ENCODE data around the gene SPON1. TPM values are rescaled to one million over a fixed set of nuclear protein-coding genes. Genes with fewer than 3 reads are reported as not detected.

SPON1 gene
- polyA plus RNA-seq, 2 of the 4 experiments (the other 2 are of a cell fraction): not detected

DNA sequence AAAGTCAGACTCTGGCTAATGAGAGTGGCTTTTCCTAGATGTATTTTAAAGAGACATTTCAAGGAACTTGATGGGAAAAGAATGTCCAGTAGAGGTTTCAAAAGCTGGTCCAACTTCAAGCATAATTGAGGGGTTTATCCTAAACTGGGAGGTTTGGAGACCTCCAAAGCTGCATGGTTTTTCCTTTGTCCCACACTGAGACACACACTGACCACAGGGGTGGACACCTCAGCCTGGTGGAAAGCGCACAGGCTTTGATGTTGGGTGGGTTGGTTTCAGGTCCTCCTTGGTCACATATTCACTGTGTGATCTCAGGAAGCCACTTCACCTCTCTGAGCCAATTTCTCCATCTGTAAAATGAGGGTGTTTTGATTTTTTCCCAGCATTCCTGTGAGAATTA is 4.0 kb downstream of the SPON1 start:
- no peaks in the 10 kb centered on the region for H3K9me3 ChIP-seq
- DNase-seq (ENCODE audit: low read depth in 1 of 2, low spot score in 1 of 2) (no peak), FAIRE-seq (no peak), ATAC-seq (no peak)
- WGBS (ENCODE audit: missing lambda C conversion rate): 88% methylated on average over 1 of the region's 1 CpG
- H3K4me3 ChIP-seq: no peak overlapping the region
- no peak overlapping the region for H3K27ac ChIP-seq
- TF ChIP-seq TFCP2L1 (CRISPR knock-in tag; IDR thresholded peaks at IDR 0.05): no peak
- TF ChIP-seq CBX8 (IDR thresholded peaks at IDR 0.05): no peak
- no peak for TF ChIP-seq NPAS2 (CRISPR knock-in tag; IDR thresholded peaks at IDR 0.05; ENCODE audit: borderline replicate concordance)
- TF ChIP-seq RCOR1 (IDR thresholded peaks at IDR 0.05; ENCODE audit: low read depth, low read length): no peak
- TF ChIP-seq CEBPB (IDR thresholded peaks at IDR 0.05): no peak
- TF ChIP-seq PHF8 (IDR thresholded peaks at IDR 0.05; ENCODE audit: borderline replicate concordance, low read depth): no peak
- TF ChIP-seq, protein P1, sequence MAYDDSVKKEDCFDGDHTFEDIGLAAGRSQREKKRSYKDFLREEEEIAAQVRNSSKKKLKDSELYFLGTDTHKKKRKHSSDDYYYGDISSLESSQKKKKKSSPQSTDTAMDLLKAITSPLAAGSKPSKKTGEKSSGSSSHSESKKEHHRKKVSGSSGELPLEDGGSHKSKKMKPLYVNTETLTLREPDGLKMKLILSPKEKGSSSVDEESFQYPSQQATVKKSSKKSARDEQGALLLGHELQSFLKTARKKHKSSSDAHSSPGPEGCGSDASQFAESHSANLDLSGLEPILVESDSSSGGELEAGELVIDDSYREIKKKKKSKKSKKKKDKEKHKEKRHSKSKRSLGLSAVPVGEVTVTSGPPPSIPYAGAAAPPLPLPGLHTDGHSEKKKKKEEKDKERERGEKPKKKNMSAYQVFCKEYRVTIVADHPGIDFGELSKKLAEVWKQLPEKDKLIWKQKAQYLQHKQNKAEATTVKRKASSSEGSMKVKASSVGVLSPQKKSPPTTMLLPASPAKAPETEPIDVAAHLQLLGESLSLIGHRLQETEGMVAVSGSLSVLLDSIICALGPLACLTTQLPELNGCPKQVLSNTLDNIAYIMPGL (CRISPR knock-in tag; IDR thresholded peaks at IDR 0.05; ENCODE audit: borderline replicate concordance): no peak
- no peak for TF ChIP-seq ZC3H11A (IDR thresholded peaks at IDR 0.05)
- TF ChIP-seq EHMT2 (IDR thresholded peaks at IDR 0.05; ENCODE audit: low read depth): no peak
- no peak for TF ChIP-seq NFE2L2 (conservative IDR thresholded peaks at IDR 0.05; ENCODE audit: low read length)
- no peak for TF ChIP-seq RFX5 (IDR thresholded peaks at IDR 0.05)
- TF ChIP-seq HOXB13 (CRISPR knock-in tag; IDR thresholded peaks at IDR 0.05; ENCODE audit: low read depth): no peak
- TF ChIP-seq, protein P2, sequence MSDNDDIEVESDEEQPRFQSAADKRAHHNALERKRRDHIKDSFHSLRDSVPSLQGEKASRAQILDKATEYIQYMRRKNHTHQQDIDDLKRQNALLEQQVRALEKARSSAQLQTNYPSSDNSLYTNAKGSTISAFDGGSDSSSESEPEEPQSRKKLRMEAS (IDR thresholded peaks at IDR 0.05): no peak
- TF ChIP-seq, protein P3, sequence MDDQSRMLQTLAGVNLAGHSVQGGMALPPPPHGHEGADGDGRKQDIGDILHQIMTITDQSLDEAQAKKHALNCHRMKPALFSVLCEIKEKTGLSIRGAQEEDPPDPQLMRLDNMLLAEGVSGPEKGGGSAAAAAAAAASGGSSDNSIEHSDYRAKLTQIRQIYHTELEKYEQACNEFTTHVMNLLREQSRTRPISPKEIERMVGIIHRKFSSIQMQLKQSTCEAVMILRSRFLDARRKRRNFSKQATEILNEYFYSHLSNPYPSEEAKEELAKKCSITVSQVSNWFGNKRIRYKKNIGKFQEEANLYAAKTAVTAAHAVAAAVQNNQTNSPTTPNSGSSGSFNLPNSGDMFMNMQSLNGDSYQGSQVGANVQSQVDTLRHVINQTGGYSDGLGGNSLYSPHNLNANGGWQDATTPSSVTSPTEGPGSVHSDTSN (IDR thresholded peaks at IDR 0.05): no peak
- ChIA-PET POLR2A (no interaction called here), CTCF (interaction anchor here (0.7 to 8.3 kb wide), 3 partner anchors 10 to 182 kb away, joined by 3 to 66 read pairs (median 9); no protein-coding TSS in a partner anchor)
- H3K4me2 ChIP-seq: no peak overlapping the region
- H3K4me1 ChIP-seq: peaks cover 9% of the 10 kb centered on the region; the same call in 1 of the 3 replicates

DNA sequence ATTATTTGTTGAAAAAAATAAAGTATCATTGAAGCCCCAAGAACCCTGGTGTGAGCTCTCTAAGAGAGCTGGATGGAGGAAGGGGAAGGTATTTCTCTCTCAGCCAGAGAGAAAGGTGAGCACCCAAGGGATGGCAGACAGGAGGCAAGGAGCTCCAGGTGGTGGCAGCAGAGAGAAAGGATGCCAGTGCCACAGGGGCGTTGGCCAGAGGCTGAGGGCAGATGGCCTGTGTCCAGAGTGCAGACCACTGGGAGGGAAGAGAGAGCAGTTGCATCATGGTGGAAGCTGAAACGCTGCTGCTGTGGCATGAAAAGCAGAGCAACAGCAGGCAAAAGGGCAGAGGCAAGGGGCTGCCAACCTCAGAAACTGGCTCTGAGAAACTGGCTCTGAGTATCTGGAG is 8.5 kb downstream of the SPON1 start:
- no peak overlapping the region for H3K27ac ChIP-seq
- ATAC-seq (peak; percentile 88 to 94), DNase-seq (ENCODE audit: low read depth in 1 of 2, low spot score in 1 of 2) (peak; percentile 28 to 41), FAIRE-seq (no peak)
- POLR2A ChIA-PET: no interaction called here
- CTCF ChIA-PET: interaction anchor here (0.6 to 8.3 kb wide), 20 partner anchors 10 to 282 kb away, joined by 3 to 66 read pairs (median 4); no protein-coding TSS in a partner anchor
- H3K4me1 ChIP-seq: 0 out of 3 replicates have a peak, but pooled peaks cover 2% of the 10 kb centered on the region
- no peaks in the 10 kb centered on the region for H3K9me3 ChIP-seq
- TF ChIP-seq HEYL (CRISPR knock-in tag; IDR thresholded peaks at IDR 0.05): no peak
- TF ChIP-seq, protein P4, sequence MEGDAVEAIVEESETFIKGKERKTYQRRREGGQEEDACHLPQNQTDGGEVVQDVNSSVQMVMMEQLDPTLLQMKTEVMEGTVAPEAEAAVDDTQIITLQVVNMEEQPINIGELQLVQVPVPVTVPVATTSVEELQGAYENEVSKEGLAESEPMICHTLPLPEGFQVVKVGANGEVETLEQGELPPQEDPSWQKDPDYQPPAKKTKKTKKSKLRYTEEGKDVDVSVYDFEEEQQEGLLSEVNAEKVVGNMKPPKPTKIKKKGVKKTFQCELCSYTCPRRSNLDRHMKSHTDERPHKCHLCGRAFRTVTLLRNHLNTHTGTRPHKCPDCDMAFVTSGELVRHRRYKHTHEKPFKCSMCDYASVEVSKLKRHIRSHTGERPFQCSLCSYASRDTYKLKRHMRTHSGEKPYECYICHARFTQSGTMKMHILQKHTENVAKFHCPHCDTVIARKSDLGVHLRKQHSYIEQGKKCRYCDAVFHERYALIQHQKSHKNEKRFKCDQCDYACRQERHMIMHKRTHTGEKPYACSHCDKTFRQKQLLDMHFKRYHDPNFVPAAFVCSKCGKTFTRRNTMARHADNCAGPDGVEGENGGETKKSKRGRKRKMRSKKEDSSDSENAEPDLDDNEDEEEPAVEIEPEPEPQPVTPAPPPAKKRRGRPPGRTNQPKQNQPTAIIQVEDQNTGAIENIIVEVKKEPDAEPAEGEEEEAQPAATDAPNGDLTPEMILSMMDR (IDR thresholded peaks at IDR 0.05): peak; percentile 55
- TF ChIP-seq RAD21 (conservative IDR thresholded peaks at IDR 0.05 in 1 of 2, IDR thresholded peaks at IDR 0.05 in 1 of 2): peak; percentile 68 to 83
- TF ChIP-seq SMC3 (IDR thresholded peaks at IDR 0.05): peak; percentile 76
- H3K4me3 ChIP-seq: no peak overlapping the region
- H3K4me2 ChIP-seq: no peak overlapping the region
- WGBS (ENCODE audit: missing lambda C conversion rate): 6% methylated on average over 2 of the region's 2 CpGs

Data from A549 (cell line).